ENCODE results near the gene AMBP. TPM values are rescaled to one million over a fixed set of nuclear protein-coding genes. Genes with fewer than 3 reads are reported as not detected.

AMBP gene
- total RNA-seq, 1 donor from 2014 or later, result 110 TPM

GRCh38 chr9:114123031-114123977 lies 45.2 kb upstream of the AMBP start:
- no peak for DNase-seq (ENCODE audit: extremely low spot score, unreplicated experiment)
- H3K4me3 Mint-ChIP-seq, result no peak overlapping the region
- peaks cover 4% of the 10 kb centered on the region for H3K27me3 Mint-ChIP-seq
- peak overlapping the region; percentile 7 for H3K27ac Mint-ChIP-seq
- TF ChIP-seq, protein P1, sequence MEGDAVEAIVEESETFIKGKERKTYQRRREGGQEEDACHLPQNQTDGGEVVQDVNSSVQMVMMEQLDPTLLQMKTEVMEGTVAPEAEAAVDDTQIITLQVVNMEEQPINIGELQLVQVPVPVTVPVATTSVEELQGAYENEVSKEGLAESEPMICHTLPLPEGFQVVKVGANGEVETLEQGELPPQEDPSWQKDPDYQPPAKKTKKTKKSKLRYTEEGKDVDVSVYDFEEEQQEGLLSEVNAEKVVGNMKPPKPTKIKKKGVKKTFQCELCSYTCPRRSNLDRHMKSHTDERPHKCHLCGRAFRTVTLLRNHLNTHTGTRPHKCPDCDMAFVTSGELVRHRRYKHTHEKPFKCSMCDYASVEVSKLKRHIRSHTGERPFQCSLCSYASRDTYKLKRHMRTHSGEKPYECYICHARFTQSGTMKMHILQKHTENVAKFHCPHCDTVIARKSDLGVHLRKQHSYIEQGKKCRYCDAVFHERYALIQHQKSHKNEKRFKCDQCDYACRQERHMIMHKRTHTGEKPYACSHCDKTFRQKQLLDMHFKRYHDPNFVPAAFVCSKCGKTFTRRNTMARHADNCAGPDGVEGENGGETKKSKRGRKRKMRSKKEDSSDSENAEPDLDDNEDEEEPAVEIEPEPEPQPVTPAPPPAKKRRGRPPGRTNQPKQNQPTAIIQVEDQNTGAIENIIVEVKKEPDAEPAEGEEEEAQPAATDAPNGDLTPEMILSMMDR (conservative IDR thresholded peaks at IDR 0.05), result no peak
- peaks cover 35% of the 10 kb centered on the region for H3K4me1 Mint-ChIP-seq (ENCODE audit: unreplicated experiment)
- H3K9me3 Mint-ChIP-seq, result no peaks in the 10 kb centered on the region
- no peaks in the 10 kb centered on the region for H3K36me3 Mint-ChIP-seq

- no peaks in the 10 kb centered on the region for H3K36me3 Mint-ChIP-seq
- TF ChIP-seq, protein P1 (conservative IDR thresholded peaks at IDR 0.05), result no peak
- H3K4me1 Mint-ChIP-seq (ENCODE audit: unreplicated experiment), result peaks cover 44% of the 10 kb centered on the region
- no peak overlapping the region for H3K4me3 Mint-ChIP-seq
- peaks cover 4% of the 10 kb centered on the region for H3K27me3 Mint-ChIP-seq
- no peak overlapping the region for H3K27ac Mint-ChIP-seq
- no peaks in the 10 kb centered on the region for H3K9me3 Mint-ChIP-seq
- DNase-seq (ENCODE audit: extremely low spot score, unreplicated experiment), result no peak
Measured at GRCh38 chr9:114122136-114123027, 44.3 kb upstream of the AMBP start.

DNA sequence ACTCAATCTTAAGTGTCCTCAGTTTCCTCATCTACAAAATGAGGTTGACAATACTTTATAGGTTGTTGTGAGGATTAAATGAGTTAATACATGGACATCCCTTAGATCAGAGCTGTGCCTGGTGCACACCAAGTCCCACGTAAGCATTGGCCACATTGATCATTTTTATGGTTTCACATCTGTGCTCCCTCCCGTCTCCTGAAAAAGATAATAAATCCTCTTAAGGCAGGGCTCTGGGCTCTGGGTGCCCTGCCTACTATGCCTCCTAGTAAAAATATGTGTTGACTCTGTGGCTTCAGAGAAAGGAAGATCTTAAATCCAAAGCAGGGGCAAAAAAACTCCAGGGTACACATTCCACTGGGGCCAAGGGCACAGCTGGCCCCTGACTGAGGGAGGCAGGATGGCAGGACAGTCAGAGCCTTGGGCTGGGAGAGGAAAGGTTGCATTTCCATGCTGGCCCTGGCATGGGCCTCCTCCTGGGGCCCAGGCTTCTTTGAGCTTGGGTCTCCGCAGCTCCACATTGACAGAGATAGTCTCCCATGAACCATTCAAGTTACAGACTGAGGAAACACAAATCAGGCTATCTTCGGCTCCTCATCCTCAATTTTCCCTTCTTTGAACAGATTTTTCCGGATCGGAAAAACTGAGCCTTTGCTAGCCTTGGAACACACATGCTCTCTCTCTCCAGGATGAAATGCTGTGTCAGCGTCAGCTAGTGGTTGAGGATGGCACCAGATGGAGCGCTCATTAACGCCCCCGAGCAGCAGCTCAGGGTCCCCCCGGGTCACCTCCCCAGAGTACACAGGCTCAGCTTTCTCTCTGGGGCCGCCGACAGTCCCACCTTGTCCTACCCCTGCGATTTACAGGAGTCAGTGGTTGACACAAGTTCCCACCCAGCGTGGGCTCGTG lies 43.4 kb upstream of the AMBP start:
- H3K27ac Mint-ChIP-seq, result no peak overlapping the region
- DNase-seq (ENCODE audit: extremely low spot score, unreplicated experiment), result no peak

GRCh38 chr9:114120192-114121014 lies 42.3 kb upstream of the AMBP start:
- Mint-ChIP-seq H3K9me3 (no peaks in the 10 kb centered on the region), H3K27ac (peak overlapping the region; percentile 3), H3K4me1 (ENCODE audit: unreplicated experiment) (peaks cover 45% of the 10 kb centered on the region), H3K36me3 (no peaks in the 10 kb centered on the region), H3K4me3 (no peak overlapping the region), H3K27me3 (peaks cover 3% of the 10 kb centered on the region)
- TF ChIP-seq, protein P1 (conservative IDR thresholded peaks at IDR 0.05), result no peak
- DNase-seq (ENCODE audit: extremely low spot score, unreplicated experiment), result no peak

More for the DNA sequence above, 43.4 kb upstream of the AMBP start:
- no peak overlapping the region for H3K4me3 Mint-ChIP-seq
- no peaks in the 10 kb centered on the region for H3K9me3 Mint-ChIP-seq
- TF ChIP-seq, protein P1 (conservative IDR thresholded peaks at IDR 0.05), result no peak
- H3K36me3 Mint-ChIP-seq, result no peaks in the 10 kb centered on the region
- H3K27me3 Mint-ChIP-seq, result peaks cover 6% of the 10 kb centered on the region
- H3K4me1 Mint-ChIP-seq (ENCODE audit: unreplicated experiment), result peaks cover 46% of the 10 kb centered on the region
